ENCODE measurements around the gene SLC16A10. TPM values are rescaled to one million over a fixed set of nuclear protein-coding genes. Genes with fewer than 3 reads are reported as not detected.

Gene SLC16A10
- total and polyA plus RNA-seq, 7 experiments from 2014 or later = 1.6 to 27.7 (median 16.7) TPM

DNA sequence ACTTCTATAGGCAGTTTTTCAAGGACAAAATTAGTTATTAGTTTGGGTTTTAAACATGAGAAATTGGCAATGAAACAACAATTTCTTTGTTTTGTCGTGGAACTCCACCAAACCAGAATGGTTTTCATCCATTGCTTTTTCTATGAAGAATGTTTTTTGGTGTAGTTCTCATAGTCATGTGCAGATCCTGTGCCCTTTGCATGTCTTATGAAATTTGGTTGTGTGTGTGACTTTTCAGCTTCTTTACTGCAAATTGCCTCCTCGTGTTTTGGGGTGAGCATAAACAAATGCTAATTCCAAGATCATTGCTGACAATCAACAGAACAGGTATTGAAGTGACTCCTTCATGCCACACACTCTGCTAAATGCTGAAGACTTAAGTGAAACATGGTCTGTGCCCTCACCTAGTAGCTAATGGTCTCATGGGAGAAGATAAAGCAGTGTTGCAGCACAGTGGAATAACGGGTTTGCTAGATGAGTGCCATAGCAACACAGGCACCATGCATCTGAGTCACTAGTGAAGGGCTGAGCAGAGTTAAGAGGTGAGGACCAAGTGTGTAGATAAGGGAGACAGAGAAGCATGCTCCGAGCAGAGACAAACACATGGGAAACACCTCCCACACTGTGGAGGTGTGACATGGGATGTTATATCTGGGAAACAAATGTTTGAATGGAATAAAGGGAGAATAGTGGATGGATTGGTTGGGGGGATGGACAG lies 120.0 kb downstream of the SLC16A10 start:
- Histone ChIP-seq H3K36me3 (ENCODE audit: control insufficient read depth in 2 of 3, insufficient read depth in 3 of 3, low read length in 3 of 3) (peaks cover 0 to 5% (median 0%) of the 10 kb centered on the region in 3 experiments), H3K27me3 (ENCODE audit: control insufficient read depth in 2 of 2, insufficient read depth in 2 of 2, low read length in 2 of 2) (no peaks in the 10 kb centered on the region), H3K4me1 (ENCODE audit: control insufficient read depth in 2 of 2, insufficient read depth in 2 of 2, low read length in 2 of 2) (no peaks in the 10 kb centered on the region), H3K27ac (ENCODE audit: low read depth, low read length) (no peak overlapping the region), H3K9me3 (ENCODE audit: control insufficient read depth in 2 of 3, low read length in 3 of 3) (no peaks in the 10 kb centered on the region), H3K4me3 (ENCODE audit: low read length) (no peak overlapping the region)
- H3K27me3 Mint-ChIP-seq = no peaks in the 10 kb centered on the region
- no peak for ATAC-seq
- ChIA-PET CTCF (interaction anchor here (0.6 to 4.5 kb wide), 4 partner anchors 23 to 538 kb away, joined by 3 to 56 read pairs (median 4); no protein-coding TSS in a partner anchor), POLR2A (no interaction called here)
- H3K9me3 Mint-ChIP-seq = no peaks in the 10 kb centered on the region
- H3K4me3 Mint-ChIP-seq = no peak overlapping the region
- intact Hi-C loops (cut with micrococcal nuclease) = no loop called here
- DNase-seq = no peak
- H3K4me1 Mint-ChIP-seq = peaks cover 0 to 18% (median 9%) of the 10 kb centered on the region in 7 donors
- peaks cover 0 to 13% (median 4%) of the 10 kb centered on the region in 5 donors for H3K36me3 Mint-ChIP-seq
- peak overlapping the region in 2 of 9 donors; percentile 34 to 64 for H3K27ac Mint-ChIP-seq

DNA sequence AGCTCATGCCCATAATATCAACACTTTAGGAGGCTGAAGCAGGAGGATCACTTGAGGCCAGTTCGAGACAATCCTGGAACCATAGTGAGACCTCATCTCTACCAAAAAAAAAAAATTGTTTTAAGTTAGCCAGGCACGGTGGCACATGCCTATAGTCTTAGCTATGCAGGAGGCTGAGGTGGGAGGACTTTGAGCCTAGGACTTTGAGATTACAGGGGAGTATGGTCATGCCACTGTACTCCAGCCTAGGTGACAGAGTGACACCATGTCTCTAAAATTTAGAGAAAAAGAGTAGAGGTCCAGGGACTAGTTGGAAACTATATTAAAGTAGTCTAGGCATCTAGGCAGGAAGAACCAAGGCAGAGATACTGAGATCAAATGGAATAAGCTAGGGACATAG lies 121.6 kb downstream of the SLC16A10 start:
- ChIA-PET CTCF (interaction anchor here (0.9 to 4.5 kb wide), 7 partner anchors 11 to 198 kb away, joined by 3 to 56 read pairs (median 5); no protein-coding TSS in a partner anchor), POLR2A (interaction anchor here (1.1 kb wide), 1 partner anchor 121 kb away, joined by 3 read pairs; the partner anchor contains the start of gene SLC16A10)
- H3K36me3 Mint-ChIP-seq = peaks cover 0 to 16% (median 4%) of the 10 kb centered on the region in 5 donors
- ATAC-seq (no peak), DNase-seq (no peak)
- no peaks in the 10 kb centered on the region for H3K27me3 Mint-ChIP-seq
- Histone ChIP-seq H3K27ac (ENCODE audit: low read depth, low read length) (no peak overlapping the region), H3K4me3 (ENCODE audit: low read length) (no peak overlapping the region), H3K9me3 (ENCODE audit: control insufficient read depth in 2 of 3, low read length in 3 of 3) (no peaks in the 10 kb centered on the region), H3K36me3 (ENCODE audit: control insufficient read depth in 2 of 3, insufficient read depth in 3 of 3, low read length in 3 of 3) (peaks cover 0 to 5% (median 0%) of the 10 kb centered on the region in 3 experiments), H3K4me1 (ENCODE audit: control insufficient read depth in 2 of 2, insufficient read depth in 2 of 2, low read length in 2 of 2) (no peaks in the 10 kb centered on the region), H3K27me3 (ENCODE audit: control insufficient read depth in 2 of 2, insufficient read depth in 2 of 2, low read length in 2 of 2) (no peaks in the 10 kb centered on the region)
- intact Hi-C loops (cut with micrococcal nuclease) = no loop called here
- H3K4me3 Mint-ChIP-seq = no peak overlapping the region
- no peaks in the 10 kb centered on the region for H3K9me3 Mint-ChIP-seq
- H3K27ac Mint-ChIP-seq = peak overlapping the region in 4 of 9 donors; percentile 8 to 50 (median 19)
- peaks cover 0 to 18% (median 9%) of the 10 kb centered on the region in 7 donors for H3K4me1 Mint-ChIP-seq

DNA sequence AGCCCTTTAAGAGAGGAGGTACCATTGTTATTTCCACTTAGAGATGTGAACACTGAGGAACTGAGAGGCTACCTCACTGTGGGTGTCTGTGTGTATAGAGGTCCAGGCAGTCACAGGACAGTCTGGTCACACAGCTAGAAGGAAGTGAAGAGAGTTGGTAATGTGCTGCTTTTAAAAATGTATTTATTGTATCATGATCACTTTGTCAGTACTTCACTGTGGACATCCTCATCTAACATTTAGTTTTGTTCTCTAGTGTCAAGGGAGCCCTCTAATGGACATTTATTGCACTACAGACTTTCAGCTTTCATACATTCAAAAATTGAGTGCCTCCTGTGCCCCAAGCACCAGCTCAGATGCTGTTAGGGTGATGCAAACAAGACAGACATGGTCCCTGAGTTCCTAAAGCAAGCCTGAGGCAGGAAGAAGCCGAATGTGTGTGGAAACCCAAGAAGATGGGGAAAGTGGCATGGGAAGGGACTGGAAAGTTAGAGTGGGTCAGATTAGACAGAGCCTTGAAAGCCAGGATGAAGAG lies 123.0 kb downstream of the SLC16A10 start:
- Histone ChIP-seq H3K4me3 (ENCODE audit: low read length) (no peak overlapping the region), H3K9me3 (ENCODE audit: control insufficient read depth in 2 of 3, low read length in 3 of 3) (no peaks in the 10 kb centered on the region), H3K36me3 (ENCODE audit: control insufficient read depth in 2 of 3, insufficient read depth in 3 of 3, low read length in 3 of 3) (peaks cover 0 to 5% (median 0%) of the 10 kb centered on the region in 3 experiments), H3K27ac (ENCODE audit: low read depth, low read length) (no peak overlapping the region), H3K27me3 (ENCODE audit: control insufficient read depth in 2 of 2, insufficient read depth in 2 of 2, low read length in 2 of 2) (no peaks in the 10 kb centered on the region), H3K4me1 (ENCODE audit: control insufficient read depth in 2 of 2, insufficient read depth in 2 of 2, low read length in 2 of 2) (no peaks in the 10 kb centered on the region)
- ATAC-seq (peak; percentile 88), DNase-seq (peak in 7 of 9 donors; percentile 46 to 73 (median 63))
- ChIA-PET POLR2A (interaction anchor here (0.8 to 1.1 kb wide), 2 partner anchors 123 to 334 kb away, joined by 3 read pairs; partner anchors contain the start of gene SLC16A10), CTCF (interaction anchor here (0.6 to 4.5 kb wide), 11 partner anchors 12 to 751 kb away, joined by 3 to 56 read pairs (median 5); partner anchors contain the start of gene SLC16A10)
- no peaks in the 10 kb centered on the region for H3K9me3 Mint-ChIP-seq
- peaks cover 0 to 20% (median 6%) of the 10 kb centered on the region in 5 donors for H3K36me3 Mint-ChIP-seq
- no peak overlapping the region for H3K4me3 Mint-ChIP-seq
- peak overlapping the region in 1 of 9 donors; percentile 8 for H3K27ac Mint-ChIP-seq
- H3K4me1 Mint-ChIP-seq = peaks cover 0 to 18% (median 9%) of the 10 kb centered on the region in 7 donors
- H3K27me3 Mint-ChIP-seq = no peaks in the 10 kb centered on the region
- intact Hi-C loops (cut with micrococcal nuclease) = loop anchor here (1.0 to 2.0 kb wide), 6 partner anchors 37 to 833 kb away; partner anchors contain the start of gene SLC16A10 (in 1 of the 2)

DNA sequence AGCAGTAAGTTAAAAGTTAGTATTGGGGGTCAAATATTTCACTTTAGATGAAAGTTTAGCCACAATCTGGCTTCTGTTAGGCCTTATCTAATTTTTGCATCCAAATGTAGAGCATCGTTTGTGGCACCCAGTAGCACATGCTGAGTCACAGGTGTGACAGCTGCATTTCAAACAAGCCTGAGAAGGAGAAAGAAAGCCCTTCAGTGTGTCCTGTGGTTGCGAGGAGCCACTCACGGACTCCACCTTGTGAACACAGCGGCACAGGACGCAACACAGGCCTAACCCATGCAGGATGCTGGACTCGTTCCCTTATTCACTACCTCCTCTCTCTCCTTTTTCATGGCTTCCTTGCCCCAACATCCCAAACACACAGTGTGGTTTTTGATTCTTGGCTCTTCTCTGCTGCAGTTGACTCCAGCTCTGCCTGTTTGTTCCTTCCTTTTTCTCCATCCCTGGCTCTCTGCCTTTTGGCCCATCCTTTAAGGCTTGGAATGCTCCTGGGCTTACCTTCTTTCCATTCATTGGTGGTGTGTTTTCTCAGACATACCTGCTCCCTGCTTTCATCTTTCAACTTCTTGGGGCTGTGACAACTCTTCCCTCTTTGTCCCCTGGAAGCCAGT lies 124.2 kb downstream of the SLC16A10 start:
- DNase-seq (no peak), ATAC-seq (no peak)
- H3K27ac ChIP-seq (ENCODE audit: low read depth, low read length) = no peak overlapping the region
- ChIA-PET POLR2A (no interaction called here), CTCF (interaction anchor here (1.4 to 3.3 kb wide), 2 partner anchors 148 to 154 kb away, joined by 4 to 14 read pairs; no protein-coding TSS in a partner anchor)
- peaks cover 0 to 5% (median 0%) of the 10 kb centered on the region in 3 experiments for H3K36me3 ChIP-seq (ENCODE audit: control insufficient read depth in 2 of 3, insufficient read depth in 3 of 3, low read length in 3 of 3)
- peak overlapping the region in 1 of 9 donors; percentile 82 for H3K27ac Mint-ChIP-seq
- H3K9me3 Mint-ChIP-seq = no peaks in the 10 kb centered on the region
- H3K27me3 ChIP-seq (ENCODE audit: control insufficient read depth in 2 of 2, insufficient read depth in 2 of 2, low read length in 2 of 2) = no peaks in the 10 kb centered on the region
- H3K4me3 Mint-ChIP-seq = no peak overlapping the region
- H3K4me1 ChIP-seq (ENCODE audit: control insufficient read depth in 2 of 2, insufficient read depth in 2 of 2, low read length in 2 of 2) = no peaks in the 10 kb centered on the region
- H3K27me3 Mint-ChIP-seq = no peaks in the 10 kb centered on the region
- H3K36me3 Mint-ChIP-seq = peaks cover 0 to 20% (median 6%) of the 10 kb centered on the region in 5 donors
- no peak overlapping the region for H3K4me3 ChIP-seq (ENCODE audit: low read length)
- H3K9me3 ChIP-seq (ENCODE audit: control insufficient read depth in 2 of 3, low read length in 3 of 3) = no peaks in the 10 kb centered on the region
- peaks cover 0 to 18% (median 9%) of the 10 kb centered on the region in 7 donors for H3K4me1 Mint-ChIP-seq
- intact Hi-C loops (cut with micrococcal nuclease) = loop anchor here in 1 of 2 donors (2.0 kb wide), 1 partner anchor 39 kb away; no protein-coding TSS in a partner anchor

DNA sequence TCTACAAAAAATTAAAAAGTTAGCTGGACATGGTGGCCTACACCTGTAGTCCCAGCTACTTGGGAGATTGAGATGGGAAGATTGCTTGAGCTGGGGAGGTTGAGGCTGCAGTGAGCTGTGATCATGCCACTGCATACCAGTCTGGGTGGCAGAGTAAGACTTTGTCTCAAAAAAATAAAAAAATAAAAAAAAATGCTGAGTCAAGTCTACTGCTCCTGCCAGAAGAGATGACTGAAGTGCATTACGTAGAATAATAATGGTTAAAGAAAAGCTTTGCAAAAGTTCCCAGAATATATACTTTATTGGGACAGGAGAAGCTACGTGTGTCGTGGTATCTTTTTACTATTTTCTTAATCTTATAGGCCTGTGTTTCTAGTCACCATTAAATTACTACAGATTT lies 125.3 kb downstream of the SLC16A10 start:
- Mint-ChIP-seq H3K27ac (no peak overlapping the region), H3K36me3 (peaks cover 0 to 23% (median 7%) of the 10 kb centered on the region in 5 donors), H3K9me3 (no peaks in the 10 kb centered on the region), H3K4me1 (peaks cover 0 to 18% (median 9%) of the 10 kb centered on the region in 7 donors), H3K27me3 (no peaks in the 10 kb centered on the region), H3K4me3 (no peak overlapping the region)
- no peak for DNase-seq
- Histone ChIP-seq H3K27me3 (ENCODE audit: control insufficient read depth in 2 of 2, insufficient read depth in 2 of 2, low read length in 2 of 2) (no peaks in the 10 kb centered on the region), H3K4me3 (ENCODE audit: low read length) (no peak overlapping the region), H3K9me3 (ENCODE audit: control insufficient read depth in 2 of 3, low read length in 3 of 3) (no peaks in the 10 kb centered on the region), H3K4me1 (ENCODE audit: control insufficient read depth in 2 of 2, insufficient read depth in 2 of 2, low read length in 2 of 2) (no peaks in the 10 kb centered on the region), H3K27ac (ENCODE audit: low read depth, low read length) (no peak overlapping the region), H3K36me3 (ENCODE audit: control insufficient read depth in 2 of 3, insufficient read depth in 3 of 3, low read length in 3 of 3) (peaks cover 0 to 5% (median 0%) of the 10 kb centered on the region in 3 experiments)
- POLR2A ChIA-PET = interaction anchor here (0.9 kb wide), 1 partner anchor 154 kb away, joined by 5 read pairs; no protein-coding TSS in a partner anchor
- intact Hi-C loops (cut with micrococcal nuclease) = no loop called here
- ATAC-seq = no peak
- CTCF ChIA-PET = interaction anchor here (0.6 to 3.3 kb wide), 4 partner anchors 117 to 963 kb away, joined by 3 to 14 read pairs (median 4); no protein-coding TSS in a partner anchor

DNA sequence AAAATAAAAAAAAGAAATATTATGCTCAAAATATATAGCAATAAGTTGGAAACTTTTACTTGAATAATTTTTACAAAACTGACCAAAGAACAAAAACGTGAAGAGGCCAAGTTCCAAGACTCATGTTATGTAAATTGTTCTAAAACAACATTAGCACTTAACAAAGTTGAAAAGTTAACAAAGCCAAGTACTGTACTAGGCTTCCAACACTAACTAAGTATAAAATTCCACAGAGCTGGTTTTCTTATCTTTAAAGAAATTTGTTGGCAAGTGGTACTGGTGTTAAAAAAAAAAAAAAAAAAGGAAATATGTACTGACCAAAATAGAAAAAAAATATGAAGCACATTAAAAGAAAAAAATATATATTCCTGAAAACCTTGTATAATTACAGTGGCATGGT lies 127.8 kb downstream of the SLC16A10 start:
- ChIA-PET CTCF (interaction anchor here (0.8 to 3.3 kb wide), 2 partner anchors 157 to 161 kb away, joined by 3 to 14 read pairs; no protein-coding TSS in a partner anchor), POLR2A (interaction anchor here (0.7 kb wide), 1 partner anchor 33 kb away, joined by 5 read pairs; no protein-coding TSS in a partner anchor)
- no peak for ATAC-seq

More for the DNA sequence above, 127.8 kb downstream of the SLC16A10 start:
- no peak overlapping the region for H3K27ac ChIP-seq (ENCODE audit: low read depth, low read length)
- H3K9me3 Mint-ChIP-seq = no peaks in the 10 kb centered on the region
- no peak overlapping the region for H3K27ac Mint-ChIP-seq
- peaks cover 0 to 3% (median 0%) of the 10 kb centered on the region in 5 donors for H3K27me3 Mint-ChIP-seq
- H3K4me1 ChIP-seq (ENCODE audit: control insufficient read depth in 2 of 2, insufficient read depth in 2 of 2, low read length in 2 of 2) = no peaks in the 10 kb centered on the region
- H3K4me3 Mint-ChIP-seq = no peak overlapping the region
- peaks cover 0 to 8% (median 0%) of the 10 kb centered on the region in 3 experiments for H3K36me3 ChIP-seq (ENCODE audit: control insufficient read depth in 2 of 3, insufficient read depth in 3 of 3, low read length in 3 of 3)
- no peaks in the 10 kb centered on the region for H3K9me3 ChIP-seq (ENCODE audit: control insufficient read depth in 2 of 3, low read length in 3 of 3)
- peaks cover 0 to 32% (median 9%) of the 10 kb centered on the region in 5 donors for H3K36me3 Mint-ChIP-seq
- no peak overlapping the region for H3K4me3 ChIP-seq (ENCODE audit: low read length)
- DNase-seq = no peak
- intact Hi-C loops (cut with micrococcal nuclease) = no loop called here
- H3K27me3 ChIP-seq (ENCODE audit: control insufficient read depth in 2 of 2, insufficient read depth in 2 of 2, low read length in 2 of 2) = no peaks in the 10 kb centered on the region
- peaks cover 0 to 10% (median 2%) of the 10 kb centered on the region in 7 donors for H3K4me1 Mint-ChIP-seq

All from naive thymus-derived CD4-positive, alpha-beta T cell (primary cell).